Measurements from ENCODE around the gene PTPRG.

Gene PTPRG

GRCh38 chr3:62201438-62202035 is 640.2 kb downstream of the PTPRG start:
- no peak overlapping the region for H3K4me3 ChIP-seq (ENCODE audit: low read length)
- TF ChIP-seq, protein P1, sequence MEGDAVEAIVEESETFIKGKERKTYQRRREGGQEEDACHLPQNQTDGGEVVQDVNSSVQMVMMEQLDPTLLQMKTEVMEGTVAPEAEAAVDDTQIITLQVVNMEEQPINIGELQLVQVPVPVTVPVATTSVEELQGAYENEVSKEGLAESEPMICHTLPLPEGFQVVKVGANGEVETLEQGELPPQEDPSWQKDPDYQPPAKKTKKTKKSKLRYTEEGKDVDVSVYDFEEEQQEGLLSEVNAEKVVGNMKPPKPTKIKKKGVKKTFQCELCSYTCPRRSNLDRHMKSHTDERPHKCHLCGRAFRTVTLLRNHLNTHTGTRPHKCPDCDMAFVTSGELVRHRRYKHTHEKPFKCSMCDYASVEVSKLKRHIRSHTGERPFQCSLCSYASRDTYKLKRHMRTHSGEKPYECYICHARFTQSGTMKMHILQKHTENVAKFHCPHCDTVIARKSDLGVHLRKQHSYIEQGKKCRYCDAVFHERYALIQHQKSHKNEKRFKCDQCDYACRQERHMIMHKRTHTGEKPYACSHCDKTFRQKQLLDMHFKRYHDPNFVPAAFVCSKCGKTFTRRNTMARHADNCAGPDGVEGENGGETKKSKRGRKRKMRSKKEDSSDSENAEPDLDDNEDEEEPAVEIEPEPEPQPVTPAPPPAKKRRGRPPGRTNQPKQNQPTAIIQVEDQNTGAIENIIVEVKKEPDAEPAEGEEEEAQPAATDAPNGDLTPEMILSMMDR (IDR thresholded peaks at IDR 0.05; ENCODE audit: insufficient read depth, low read depth, low read length, missing control alignments): peak; percentile 61

DNA sequence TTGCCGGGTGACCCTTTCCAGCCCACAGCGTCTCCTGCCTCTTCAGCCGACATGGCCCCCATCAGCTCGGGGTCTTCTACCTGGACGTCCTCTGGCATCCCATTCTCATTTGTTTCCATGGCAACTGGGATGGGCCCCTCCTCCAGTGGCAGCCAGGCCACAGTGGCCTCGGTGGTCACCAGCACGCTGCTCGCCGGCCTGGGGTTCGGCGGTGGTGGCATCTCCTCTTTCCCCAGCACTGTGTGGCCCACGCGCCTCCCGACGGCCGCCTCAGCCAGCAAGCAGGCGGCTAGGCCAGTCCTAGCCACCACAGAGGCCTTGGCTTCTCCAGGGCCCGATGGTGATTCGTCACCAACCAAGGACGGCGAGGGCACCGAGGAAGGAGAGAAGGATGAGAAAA is 641.8 kb downstream of the PTPRG start:
- TF ChIP-seq, protein P1 (IDR thresholded peaks at IDR 0.05; ENCODE audit: insufficient read depth, low read depth, low read length, missing control alignments): no peak
- H3K4me3 ChIP-seq (ENCODE audit: low read length): no peak overlapping the region
- DNase-seq (ENCODE audit: low read depth): no peak

More at GRCh38 chr3:62201438-62202035, 640.2 kb downstream of the PTPRG start:
- peak; percentile 47 for DNase-seq (ENCODE audit: low read depth)

DNA sequence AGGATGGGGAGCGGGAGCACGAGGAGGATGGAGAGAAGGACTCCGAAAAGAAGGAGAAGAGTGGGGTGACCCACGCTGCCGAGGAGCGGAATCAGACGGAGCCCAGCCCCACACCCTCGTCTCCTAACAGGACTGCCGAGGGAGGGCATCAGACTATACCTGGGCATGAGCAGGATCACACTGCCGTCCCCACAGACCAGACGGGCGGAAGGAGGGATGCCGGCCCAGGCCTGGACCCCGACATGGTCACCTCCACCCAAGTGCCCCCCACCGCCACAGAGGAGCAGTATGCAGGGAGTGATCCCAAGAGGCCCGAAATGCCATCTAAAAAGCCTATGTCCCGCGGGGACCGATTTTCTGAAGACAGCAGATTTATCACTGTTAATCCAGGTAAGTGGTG is 642.2 kb downstream of the PTPRG start:
- TF ChIP-seq, protein P1 (IDR thresholded peaks at IDR 0.05; ENCODE audit: insufficient read depth, low read depth, low read length, missing control alignments): no peak
- DNase-seq (ENCODE audit: low read depth): no peak
- H3K4me3 ChIP-seq (ENCODE audit: low read length): no peak overlapping the region

GRCh38 chr3:62207197-62207596 is 645.8 kb downstream of the PTPRG start:
- no peak overlapping the region for H3K4me3 ChIP-seq (ENCODE audit: low read length)
- TF ChIP-seq, protein P1 (IDR thresholded peaks at IDR 0.05; ENCODE audit: insufficient read depth, low read depth, low read length, missing control alignments): no peak
- DNase-seq (ENCODE audit: low read depth): no peak

DNA sequence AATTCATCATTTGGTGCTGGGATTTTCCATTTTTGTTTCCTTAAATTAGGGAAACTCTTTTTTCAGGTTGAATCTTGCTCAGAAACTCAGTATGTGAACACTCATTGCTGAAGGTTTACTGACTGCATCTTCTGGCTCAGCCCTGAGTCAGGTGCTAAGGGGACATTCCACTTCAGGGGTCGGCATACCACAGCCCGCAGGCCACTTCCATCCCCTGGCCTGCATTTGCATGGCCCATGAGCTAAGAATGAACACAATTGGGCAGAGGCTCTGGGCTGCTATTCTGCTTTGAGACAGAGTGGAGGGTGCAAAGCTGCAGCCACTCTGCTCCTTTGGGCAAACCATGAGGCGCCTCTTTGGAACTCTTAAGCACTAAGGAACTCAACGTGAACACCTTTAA is 647.0 kb downstream of the PTPRG start:
- no peak overlapping the region for H3K4me3 ChIP-seq (ENCODE audit: low read length)
- DNase-seq (ENCODE audit: low read depth): no peak
- TF ChIP-seq, protein P1 (IDR thresholded peaks at IDR 0.05; ENCODE audit: insufficient read depth, low read depth, low read length, missing control alignments): no peak

DNA sequence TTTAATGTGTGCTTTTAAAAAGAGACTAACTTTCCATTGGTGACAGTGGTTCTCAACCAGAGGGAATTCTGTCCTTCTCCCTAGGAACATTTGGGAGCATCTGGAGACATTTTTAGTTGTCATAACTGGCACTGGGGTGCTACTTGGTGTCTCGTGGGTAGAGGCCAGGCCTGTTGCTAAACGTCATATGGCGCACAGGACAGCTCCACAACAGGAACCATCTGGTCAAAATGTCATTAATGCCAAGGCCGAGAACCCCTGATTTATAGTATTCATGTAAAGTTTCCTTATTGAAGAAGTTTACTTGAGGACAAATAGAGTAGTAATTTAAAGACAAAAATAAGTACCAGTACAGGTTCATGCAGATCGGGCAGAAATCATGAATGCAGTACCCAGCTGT is 647.7 kb downstream of the PTPRG start:
- no peak overlapping the region for H3K4me3 ChIP-seq (ENCODE audit: low read length)
- no peak for DNase-seq (ENCODE audit: low read depth)

More for the DNA sequence above, 647.7 kb downstream of the PTPRG start:
- TF ChIP-seq, protein P1 (IDR thresholded peaks at IDR 0.05; ENCODE audit: insufficient read depth, low read depth, low read length, missing control alignments): no peak
